Effector memory CD8-positive, alpha-beta T cell (primary cell): ENCODE data around the gene PODXL2.

Experiments used
- ATAC-seq: fragments of 150-1000 bp; cut with Tn5 transposase; replicated peaks from 2 replicates; pipeline ENCODE4 v1.10.0; 2021; ENCODE audit warnings: mild to moderate bottlenecking, moderate library complexity
- DNase-seq, 3 experiments: peaks; one replicate each; pipeline ENCODE4 v3.0.0; 2021
- H3K27ac Mint-ChIP-seq, 2 donors: one replicate each; pipeline ENCODE4 v1.8.0; 2022; ENCODE audit warnings: mild to moderate bottlenecking in 2 of 2, mixed read lengths in 2 of 2, moderate library complexity in 2 of 2
- H3K27me3 Mint-ChIP-seq, 2 donors: one replicate each; pipeline ENCODE4 v1.8.0; 2022; ENCODE audit warnings: mixed read lengths in 2 of 2
- H3K36me3 Mint-ChIP-seq: one replicate; pipeline ENCODE4 v1.8.0; 2022; ENCODE audit warnings: mild to moderate bottlenecking, moderate library complexity, mixed read lengths; ENCODE audit not compliant: insufficient read depth
- H3K4me1 Mint-ChIP-seq, 2 donors: one replicate each; pipeline ENCODE4 v1.8.0; 2022; ENCODE audit warnings: low read depth in 2 of 2, mixed read lengths in 2 of 2
- H3K4me3 Mint-ChIP-seq, 2 donors: one replicate each; pipeline ENCODE4 v1.8.0; 2022; ENCODE audit warnings: mild to moderate bottlenecking in 2 of 2, mixed read lengths in 2 of 2, moderate library complexity in 2 of 2
- H3K9me3 Mint-ChIP-seq, 2 donors: one replicate each; pipeline ENCODE4 v1.8.0; 2022; ENCODE audit warnings: mixed read lengths in 2 of 2

The PODXL2 gene

DNA sequence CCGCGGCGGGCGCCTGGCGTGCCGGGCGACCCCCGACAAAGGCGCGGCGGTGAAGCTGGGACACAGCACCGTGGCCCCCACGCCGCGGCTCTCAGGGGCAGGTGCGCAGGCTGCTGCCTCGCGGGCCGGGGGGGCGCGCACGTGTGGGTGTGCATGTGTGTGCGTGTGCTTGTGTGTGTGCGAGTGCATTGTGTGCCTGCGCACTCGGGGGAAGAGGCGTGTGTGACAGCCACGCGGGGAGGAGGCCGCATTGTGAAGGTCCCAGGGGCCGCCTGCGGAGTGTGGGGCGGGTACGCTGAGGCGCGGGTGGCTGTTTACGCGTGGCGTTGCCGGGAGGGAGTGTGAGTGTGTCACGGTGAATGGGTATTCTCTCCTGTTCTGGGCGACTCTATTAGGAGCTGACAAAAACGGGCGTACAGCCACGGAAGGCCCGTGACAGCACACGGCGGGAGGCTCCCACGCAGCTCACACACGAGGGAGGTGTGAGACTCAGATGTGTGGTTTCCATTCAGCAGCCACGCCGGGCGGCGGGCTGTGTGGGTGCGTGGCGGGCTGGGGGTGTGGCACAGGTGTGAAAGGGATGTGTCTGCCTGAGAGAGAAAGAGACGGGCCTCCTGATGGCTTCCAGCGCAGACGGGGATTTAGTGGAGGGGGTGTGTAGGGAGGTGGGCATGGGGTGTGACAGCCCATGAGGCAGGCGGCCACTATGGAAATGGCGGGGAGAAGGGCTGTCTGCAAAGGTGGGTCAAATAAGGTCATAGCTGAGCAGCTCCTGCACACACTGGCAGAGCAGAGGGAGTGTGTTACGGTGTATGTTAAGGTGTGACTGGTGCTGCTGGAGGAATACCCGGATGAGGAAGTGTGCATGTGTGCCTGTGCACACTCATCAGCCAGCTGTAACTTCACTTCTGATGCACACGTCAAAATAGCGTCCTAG is 750 bp downstream of the PODXL2 start:
- H3K4me3 Mint-ChIP-seq: peak overlapping the region; percentile 80 to 88
- peaks cover 44 to 46% of the 10 kb centered on the region in 2 donors for H3K4me1 Mint-ChIP-seq
- peaks cover 32 to 43% of the 10 kb centered on the region in 2 donors for H3K27me3 Mint-ChIP-seq
- peak; percentile 56 to 64 (median 58) for DNase-seq
- peaks cover 8% of the 10 kb centered on the region for H3K36me3 Mint-ChIP-seq
- ATAC-seq: peak; percentile 71
- H3K9me3 Mint-ChIP-seq: no peaks in the 10 kb centered on the region
- H3K27ac Mint-ChIP-seq: peak overlapping the region; percentile 37 to 89

DNA sequence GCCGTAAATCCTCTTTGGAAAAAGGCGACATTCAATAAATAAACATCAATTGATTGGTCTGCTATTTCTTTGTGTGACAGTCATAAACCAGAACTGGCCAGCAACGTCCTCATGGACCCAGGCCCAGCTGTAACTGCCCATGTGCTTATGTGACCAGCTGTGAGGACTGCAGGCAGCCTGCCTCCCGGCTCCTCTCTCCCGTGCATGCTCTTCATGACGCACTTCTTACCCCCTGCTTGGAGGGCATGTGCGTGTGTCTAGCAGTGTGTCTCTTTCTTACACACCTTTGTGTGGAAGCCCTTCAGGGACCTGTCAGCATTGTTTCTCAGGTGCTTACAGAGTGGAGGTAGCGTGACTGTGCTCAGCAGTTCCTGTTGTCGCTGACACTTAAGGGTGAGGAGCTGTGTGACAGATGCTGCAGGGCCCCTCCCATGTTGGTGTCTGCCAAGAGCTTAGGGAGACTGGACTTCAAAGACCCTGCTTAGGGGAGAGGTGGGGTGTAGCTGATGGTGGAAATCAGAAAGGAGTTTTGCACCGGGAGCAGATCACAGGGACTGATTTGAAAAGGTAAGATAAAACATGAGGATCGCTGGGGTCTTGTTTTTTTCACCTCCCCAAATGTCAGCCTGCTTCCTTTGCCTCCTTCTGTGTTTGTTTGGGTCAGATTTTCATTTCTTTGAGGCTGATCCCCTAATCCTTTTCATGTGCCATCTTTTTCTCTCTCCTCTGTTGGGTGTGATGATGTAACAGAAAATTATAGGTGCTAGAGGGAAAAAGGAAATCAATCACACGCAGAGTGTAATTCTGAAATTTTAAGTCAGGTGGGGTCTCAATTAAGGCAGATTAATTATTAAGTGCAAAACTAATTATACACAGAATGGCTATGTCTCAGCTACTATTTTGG is 2.1 kb downstream of the PODXL2 start:
- peaks cover 37 to 41% of the 10 kb centered on the region in 2 donors for H3K4me1 Mint-ChIP-seq
- H3K27me3 Mint-ChIP-seq: peaks cover 44 to 56% of the 10 kb centered on the region in 2 donors
- H3K27ac Mint-ChIP-seq: no peak overlapping the region
- ATAC-seq: no peak
- H3K4me3 Mint-ChIP-seq: peak overlapping the region in 1 of 2 donors; percentile 88
- no peak for DNase-seq
- H3K36me3 Mint-ChIP-seq: peaks cover 8% of the 10 kb centered on the region
- no peaks in the 10 kb centered on the region for H3K9me3 Mint-ChIP-seq

DNA sequence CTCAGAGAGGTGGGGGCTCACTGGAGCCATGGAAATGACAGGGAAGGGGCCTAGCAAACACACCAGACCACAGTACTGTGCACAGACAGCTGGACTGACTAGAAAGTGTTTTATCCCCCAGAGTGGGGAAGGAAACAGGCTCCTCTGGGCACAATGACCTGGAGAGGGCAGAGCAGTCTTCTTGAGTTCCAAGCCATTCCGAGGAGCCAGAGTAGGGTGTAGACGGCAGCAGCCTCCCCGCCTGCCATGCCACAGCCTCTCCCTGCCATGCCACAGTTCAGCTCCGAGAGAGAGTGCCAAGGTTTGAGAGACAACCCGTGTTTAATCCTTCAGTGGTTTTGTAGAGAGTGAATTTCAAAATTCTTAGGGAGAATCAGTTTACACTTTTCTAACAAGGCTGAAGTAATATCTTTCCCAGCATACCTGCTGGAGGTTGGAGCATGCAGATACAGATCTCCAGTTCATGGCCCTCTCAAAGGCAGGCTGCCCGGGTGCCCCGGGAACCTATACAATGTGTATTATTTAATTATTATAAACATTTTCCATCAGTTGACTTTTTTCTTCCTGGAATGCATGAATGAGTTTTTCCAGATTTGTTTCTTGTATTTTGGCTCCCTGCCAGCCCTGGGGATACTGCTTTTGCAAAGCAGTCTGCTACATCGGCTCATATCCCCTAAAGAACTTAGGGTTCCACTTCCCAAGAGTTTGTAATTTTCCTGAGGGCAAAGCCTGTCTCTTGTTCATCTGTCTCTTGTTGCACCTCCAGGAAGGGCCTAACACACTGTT is 3.2 kb downstream of the PODXL2 start:
- H3K36me3 Mint-ChIP-seq: peaks cover 8% of the 10 kb centered on the region
- ATAC-seq (no peak), DNase-seq (no peak)
- H3K9me3 Mint-ChIP-seq: no peaks in the 10 kb centered on the region
- H3K4me3 Mint-ChIP-seq: no peak overlapping the region
- H3K27ac Mint-ChIP-seq: no peak overlapping the region
- H3K27me3 Mint-ChIP-seq: peaks cover 45 to 58% of the 10 kb centered on the region in 2 donors
- H3K4me1 Mint-ChIP-seq: peaks cover 26 to 31% of the 10 kb centered on the region in 2 donors

DNA sequence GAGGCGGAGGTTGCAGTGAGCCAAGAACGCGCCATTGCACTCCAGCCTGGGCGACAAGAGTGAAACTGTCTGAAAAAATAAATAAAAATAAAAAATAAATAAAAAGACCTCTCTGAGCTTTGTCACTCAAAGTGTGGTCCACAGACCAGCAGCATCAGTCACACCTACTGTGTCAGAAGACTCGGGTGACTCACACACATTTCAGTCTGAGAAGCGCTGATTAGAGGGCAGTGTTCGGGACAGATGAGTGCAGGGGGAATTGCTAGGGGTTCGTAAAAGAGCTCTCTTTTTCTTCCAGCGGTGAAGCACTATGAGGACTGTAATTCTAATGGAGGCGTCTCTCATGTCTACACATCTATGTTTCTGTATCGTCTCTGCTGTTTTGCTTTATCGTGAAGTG is 5.7 kb downstream of the PODXL2 start:
- peaks cover 43 to 55% of the 10 kb centered on the region in 2 donors for H3K27me3 Mint-ChIP-seq
- H3K9me3 Mint-ChIP-seq: no peaks in the 10 kb centered on the region
- DNase-seq (no peak), ATAC-seq (no peak)
- H3K36me3 Mint-ChIP-seq: peaks cover 6% of the 10 kb centered on the region
- H3K4me3 Mint-ChIP-seq: no peak overlapping the region
- peaks cover 17 to 25% of the 10 kb centered on the region in 2 donors for H3K4me1 Mint-ChIP-seq
- H3K27ac Mint-ChIP-seq: no peak overlapping the region

DNA sequence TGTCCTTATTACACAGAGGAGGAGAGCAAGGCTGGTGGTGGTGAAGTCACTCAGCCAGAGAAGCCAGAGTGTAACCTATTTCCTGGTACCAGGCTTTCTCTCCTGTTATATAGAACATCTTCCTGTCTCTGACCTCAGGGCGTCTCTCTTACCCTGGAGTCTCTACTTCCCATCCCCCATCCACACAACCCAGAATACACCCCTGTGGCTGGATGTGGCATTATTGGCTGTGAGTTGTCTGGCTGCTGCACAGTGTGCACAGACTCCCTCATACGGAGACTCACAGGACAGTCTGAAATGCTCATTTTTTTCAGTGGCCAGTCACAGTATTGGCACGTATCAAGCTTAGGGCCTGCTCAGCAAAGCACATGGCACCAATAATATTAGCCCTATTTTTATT is 8.6 kb downstream of the PODXL2 start:
- DNase-seq: peak; percentile 16 to 24 (median 21)
- Mint-ChIP-seq H3K4me3 (no peak overlapping the region), H3K27ac (peak overlapping the region in 1 of 2 donors; percentile 54)

DNA sequence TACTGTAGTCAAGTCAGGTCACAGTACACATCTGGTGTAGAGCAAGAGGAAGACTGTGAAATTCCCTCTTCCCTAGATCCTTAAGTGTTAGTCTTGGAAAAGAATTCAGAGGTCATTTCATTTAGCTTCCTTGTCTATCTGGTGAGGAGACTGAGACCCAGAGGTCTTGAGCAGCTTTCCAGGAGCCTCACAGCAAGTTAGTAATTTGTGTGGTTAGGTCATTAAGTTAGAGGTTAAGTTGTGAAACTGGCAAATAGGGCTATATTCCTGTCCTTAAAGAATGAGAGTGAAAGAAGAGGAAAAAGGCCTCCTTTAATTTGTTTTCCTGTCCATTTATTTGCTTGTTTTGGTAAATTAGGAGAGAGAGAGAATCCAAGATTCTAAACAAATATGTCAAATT is 9.0 kb downstream of the PODXL2 start:
- Mint-ChIP-seq H3K4me1 (peaks cover 9 to 11% of the 10 kb centered on the region in 2 donors), H3K27me3 (peaks cover 21 to 28% of the 10 kb centered on the region in 2 donors), H3K4me3 (no peak overlapping the region), H3K27ac (peak overlapping the region in 1 of 2 donors; percentile 54), H3K9me3 (no peaks in the 10 kb centered on the region), H3K36me3 (peaks cover 4% of the 10 kb centered on the region)
- ATAC-seq (no peak), DNase-seq (no peak)

More for the DNA sequence above, 8.6 kb downstream of the PODXL2 start:
- peaks cover 4% of the 10 kb centered on the region for H3K36me3 Mint-ChIP-seq
- peaks cover 9 to 11% of the 10 kb centered on the region in 2 donors for H3K4me1 Mint-ChIP-seq
- peaks cover 21 to 28% of the 10 kb centered on the region in 2 donors for H3K27me3 Mint-ChIP-seq
- ATAC-seq: peak; percentile 97
- no peaks in the 10 kb centered on the region for H3K9me3 Mint-ChIP-seq

DNA sequence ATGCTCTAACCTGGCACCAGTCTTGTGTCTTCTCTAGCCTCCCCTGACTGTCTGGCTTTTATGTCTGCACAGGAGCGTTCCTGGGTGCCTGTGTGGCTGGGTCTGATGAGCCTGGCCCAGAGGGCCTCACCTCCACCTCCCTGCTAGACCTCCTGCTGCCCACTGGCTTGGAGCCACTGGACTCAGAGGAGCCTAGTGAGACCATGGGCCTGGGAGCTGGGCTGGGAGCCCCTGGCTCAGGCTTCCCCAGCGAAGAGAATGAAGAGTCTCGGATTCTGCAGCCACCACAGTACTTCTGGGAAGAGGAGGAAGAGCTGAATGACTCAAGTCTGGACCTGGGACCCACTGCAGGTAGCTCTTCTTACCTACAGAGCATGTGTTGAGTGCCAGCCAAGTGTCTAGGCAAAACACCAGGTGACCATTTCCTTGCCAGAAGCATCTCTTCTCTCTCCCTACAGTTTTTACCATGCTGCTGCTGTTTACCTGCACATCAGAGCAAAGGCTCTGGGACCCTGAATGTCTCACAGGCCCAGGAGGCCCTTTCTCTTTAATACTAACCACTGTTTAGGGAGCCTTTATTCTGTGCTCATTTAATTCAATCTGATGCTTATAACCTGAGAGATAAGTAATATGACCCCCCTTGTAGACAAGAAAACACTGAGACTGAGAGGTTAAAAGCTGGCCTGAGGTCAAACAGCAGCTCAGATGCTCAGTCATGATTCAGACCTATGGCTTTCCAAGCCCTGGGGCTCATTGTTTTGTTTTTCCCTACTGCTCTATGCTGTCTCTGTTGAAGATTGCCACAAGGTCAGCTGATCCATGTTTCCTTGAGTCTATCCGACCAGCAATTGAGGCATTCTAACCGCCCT is 10.4 kb downstream of the PODXL2 start:
- ATAC-seq (no peak), DNase-seq (no peak)
- H3K9me3 Mint-ChIP-seq: no peaks in the 10 kb centered on the region
- H3K36me3 Mint-ChIP-seq: peaks cover 4% of the 10 kb centered on the region
- no peak overlapping the region for H3K27ac Mint-ChIP-seq
- H3K27me3 Mint-ChIP-seq: peaks cover 13 to 18% of the 10 kb centered on the region in 2 donors
- peaks cover 9 to 11% of the 10 kb centered on the region in 2 donors for H3K4me1 Mint-ChIP-seq
- H3K4me3 Mint-ChIP-seq: no peak overlapping the region

DNA sequence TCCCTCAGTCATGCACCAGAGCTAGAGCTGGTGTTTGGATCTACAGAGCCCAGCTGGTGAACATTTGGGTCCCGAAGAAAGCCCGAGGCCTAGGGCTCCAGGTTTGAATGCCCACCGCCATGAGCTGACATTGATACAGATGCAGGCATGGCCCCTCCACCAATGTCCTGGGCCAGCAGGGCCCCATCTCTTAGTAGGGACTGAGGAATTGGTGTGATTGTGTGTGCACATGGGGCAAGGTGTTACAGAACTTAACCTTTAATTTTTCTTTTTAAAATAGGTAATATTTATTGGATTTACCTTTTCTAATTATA is 11.0 kb downstream of the PODXL2 start:
- no peak overlapping the region for H3K4me3 Mint-ChIP-seq

DNA sequence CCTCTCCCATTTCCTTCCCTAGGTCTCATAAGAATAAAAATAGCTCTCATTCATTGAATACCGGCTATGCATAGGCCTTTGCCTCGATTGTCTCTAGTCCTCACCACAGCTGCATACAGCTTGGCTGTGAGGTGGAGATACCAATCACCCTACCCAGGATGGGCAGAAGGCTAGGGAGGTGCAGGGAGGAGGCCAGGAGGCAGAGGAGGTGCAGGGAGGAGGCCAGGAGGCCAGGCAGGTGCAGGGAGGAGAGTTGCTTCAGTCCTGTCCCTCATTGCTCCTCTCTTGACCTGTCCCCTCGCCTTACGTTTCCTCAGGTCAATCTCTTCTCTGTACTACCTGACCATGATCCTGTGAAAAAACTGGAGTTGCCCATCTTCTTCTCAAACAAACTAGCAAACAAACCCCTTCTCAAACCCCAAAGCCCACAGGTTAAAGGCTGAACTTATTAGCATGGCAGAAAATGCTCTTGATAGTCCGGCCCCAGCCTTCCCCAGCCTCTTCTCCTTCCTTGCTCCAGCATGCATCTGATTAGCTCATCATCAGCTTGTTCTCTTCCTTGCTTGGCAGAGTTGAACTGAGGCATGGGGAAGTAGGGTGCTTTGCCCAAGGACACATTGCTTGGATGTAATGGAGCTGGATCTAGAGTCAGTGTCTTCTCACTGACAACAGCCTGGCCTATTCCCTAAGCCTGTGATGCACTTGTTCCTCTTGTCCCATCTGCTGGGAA is 15.8 kb downstream of the PODXL2 start:
- ATAC-seq (no peak), DNase-seq (no peak)
- Mint-ChIP-seq H3K36me3 (no peaks in the 10 kb centered on the region), H3K27me3 (no peaks in the 10 kb centered on the region), H3K4me1 (no peaks in the 10 kb centered on the region), H3K27ac (no peak overlapping the region), H3K9me3 (no peaks in the 10 kb centered on the region), H3K4me3 (no peak overlapping the region)

More for the DNA sequence above, 11.0 kb downstream of the PODXL2 start:
- H3K27me3 Mint-ChIP-seq: peaks cover 10 to 13% of the 10 kb centered on the region in 2 donors
- DNase-seq (no peak), ATAC-seq (no peak)
- no peak overlapping the region for H3K27ac Mint-ChIP-seq
- H3K9me3 Mint-ChIP-seq: no peaks in the 10 kb centered on the region
- peaks cover 9 to 11% of the 10 kb centered on the region in 2 donors for H3K4me1 Mint-ChIP-seq
- peaks cover 4% of the 10 kb centered on the region for H3K36me3 Mint-ChIP-seq

DNA sequence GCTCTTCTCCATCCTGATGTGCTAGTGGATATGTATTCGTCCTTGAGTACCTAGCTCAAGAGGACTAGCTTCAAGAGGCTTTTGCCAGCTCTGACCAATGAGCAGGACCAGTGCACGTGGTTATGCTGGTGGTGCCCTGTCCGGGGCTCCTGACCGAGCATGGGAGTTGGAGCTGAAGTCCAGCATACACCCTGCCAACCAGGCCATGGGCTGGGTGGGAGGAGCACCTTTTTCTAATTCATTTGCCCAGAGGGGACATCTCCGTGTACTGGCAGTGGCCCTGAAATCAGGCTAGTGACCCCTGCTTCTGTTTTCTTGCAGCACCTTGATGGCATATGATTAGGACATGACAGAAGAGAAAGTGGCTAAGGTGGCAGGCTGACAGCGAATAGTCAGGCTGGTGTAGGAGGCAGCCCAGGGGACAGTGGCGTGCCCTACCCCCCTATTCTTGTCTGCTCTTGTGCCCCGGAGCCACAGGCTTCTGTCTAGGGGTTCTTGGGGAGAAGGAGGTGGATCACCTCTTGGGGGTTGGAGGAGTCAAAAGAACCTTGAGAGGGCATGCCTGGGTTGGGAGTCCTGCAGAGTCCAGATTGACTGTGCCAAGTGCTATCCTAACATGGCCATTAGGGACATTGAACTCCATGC is 16.5 kb downstream of the PODXL2 start:
- no peak for DNase-seq
- H3K27me3 Mint-ChIP-seq: no peaks in the 10 kb centered on the region
- no peak overlapping the region for H3K4me3 Mint-ChIP-seq
- no peaks in the 10 kb centered on the region for H3K36me3 Mint-ChIP-seq
- ATAC-seq: no peak
- no peaks in the 10 kb centered on the region for H3K4me1 Mint-ChIP-seq
- no peak overlapping the region for H3K27ac Mint-ChIP-seq
- no peaks in the 10 kb centered on the region for H3K9me3 Mint-ChIP-seq

DNA sequence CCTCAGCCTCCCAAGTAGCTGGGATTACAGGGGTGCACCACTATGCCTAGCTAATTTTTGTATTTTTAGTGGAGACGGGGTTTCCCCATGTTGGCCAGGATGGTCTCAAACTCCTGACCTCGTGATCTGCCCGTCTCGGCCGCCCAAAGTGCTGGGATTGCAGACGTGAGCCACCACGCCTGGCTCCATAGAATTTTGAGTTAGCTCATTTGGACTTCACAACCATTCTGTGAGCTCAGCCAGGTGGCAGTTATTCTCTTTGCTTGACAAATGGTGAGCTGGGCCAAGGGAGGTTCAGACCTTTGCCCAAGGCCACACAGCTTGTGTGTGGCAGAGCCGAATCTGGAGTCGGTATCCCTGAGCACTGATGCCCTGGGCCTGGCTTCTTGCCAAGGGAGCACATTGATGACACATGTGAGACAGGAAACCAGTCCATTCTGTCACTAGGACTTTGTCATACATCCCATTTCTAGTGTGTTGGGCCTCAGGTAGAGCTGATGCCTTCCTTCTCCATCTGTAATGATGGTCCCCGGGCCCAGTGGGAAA is 17.6 kb downstream of the PODXL2 start:
- H3K4me1 Mint-ChIP-seq: no peaks in the 10 kb centered on the region
- no peak for ATAC-seq
- H3K9me3 Mint-ChIP-seq: no peaks in the 10 kb centered on the region
- H3K4me3 Mint-ChIP-seq: no peak overlapping the region
- no peak for DNase-seq
- no peaks in the 10 kb centered on the region for H3K36me3 Mint-ChIP-seq
- H3K27ac Mint-ChIP-seq: no peak overlapping the region
- no peaks in the 10 kb centered on the region for H3K27me3 Mint-ChIP-seq
